Esophagus muscularis mucosa (tissue), 4 donors: ENCODE results near the gene FMN1. TPM values are rescaled to one million over a fixed set of nuclear protein-coding genes. Genes with fewer than 3 reads are reported as not detected.

Experiments
- DNase-seq: peaks from one replicate; pipeline ENCODE4 v3.0.0-alpha.2; 2017; ENCODE audit errors: extremely low spot score
- H3K27ac ChIP-seq, 4 donors: fragments of 200-600 bp; sonication (generic); replicated peaks in 1 of 4; 1 replicate in 3 of 4; 2 replicates in 1 of 4; pipeline ENCODE4 v1.5.1; 2016 to 2019; ENCODE audit warnings: mild to moderate bottlenecking in 1 of 4
- H3K27me3 ChIP-seq, 4 donors: fragments of 200-600 bp; sonication (generic); one replicate each; pipeline versions ENCODE4 v1.5.1 to v1.6.0; 2016 to 2019
- H3K36me3 ChIP-seq, 4 donors: fragments of 200-600 bp; sonication (generic); one replicate each; pipeline ENCODE4 v1.5.1; 2016 to 2019
- H3K4me1 ChIP-seq, 4 donors: fragments of 200-600 bp; sonication (generic); one replicate each; pipeline ENCODE4 v1.5.1; 2016 to 2019
- H3K4me3 ChIP-seq, 4 donors: fragments of 200-600 bp; sonication (generic); 1 replicate in 2 of 4; 2 replicates in 2 of 4; pipeline ENCODE4 v1.5.1; 2016 to 2019; ENCODE audit warnings: mild to moderate bottlenecking in 4 of 4, moderate library complexity in 1 of 4
- H3K9me3 ChIP-seq, 4 donors: fragments of 200-600 bp; sonication (generic); 1 replicate in 3 of 4; 2 replicates in 1 of 4; pipeline ENCODE4 v1.5.1; 2016 to 2019
- CTCF ChIP-seq, 3 experiments: fragments of 200-600 bp in 2 of 3; fragments of 450-650 bp in 1 of 3; sonication (generic) in 2 of 3; IDR thresholded peaks; one replicate each; pipeline ENCODE4 v1.5.1; 2017 to 2019; ENCODE audit warnings: antibody characterized with exemption in 3 of 3, mild to moderate bottlenecking in 2 of 3, moderate library complexity in 1 of 3
- EP300 ChIP-seq: sonication (generic); formaldehyde crosslinking; IDR thresholded peaks from one replicate; pipeline ENCODE4 v1.6.1; 2017; ENCODE audit warnings: antibody characterized with exemption
- POLR2A ChIP-seq: fragments of 450-650 bp; IDR thresholded peaks from one replicate; pipeline ENCODE4 v1.6.1; 2017; ENCODE audit warnings: antibody characterized with exemption, moderate library complexity, mild to moderate bottlenecking, low read depth
- POLR2AphosphoS5 ChIP-seq, 2 donors: sonication (generic); formaldehyde crosslinking; IDR thresholded peaks; one replicate each; pipeline ENCODE4 v1.6.1; 2017; ENCODE audit warnings: antibody characterized with exemption in 2 of 2
- WGBS: methylation state at CpG from one replicate; pipeline ENCODE4 v1.1.5; 2018; 5-methylcytosine and 5-hydroxymethylcytosine counted together
- intact Hi-C: fragments of 100-400 bp; cut with DNase I; formaldehyde crosslinking; loops from one replicate; pipeline ENCODE4 v1.15.1; 2023
- total RNA-seq, 4 donors: library from RNA; depleted of rRNA; stranded (reverse); fragments of >200 nt; gene quantifications; one replicate each; pipeline versions ENCODE4 v1.1.0 to v1.2.1, GENCODE V29; 2016

The FMN1 gene
- total RNA-seq, 4 donors from 2014 or later, result 4.8 to 12.5 (median 8.6) TPM

- Histone ChIP-seq H3K4me1 (peaks cover 0 to 32% (median 23%) of the 10 kb centered on the region in 4 donors), H3K4me3 (no peak overlapping the region), H3K27ac (no peak overlapping the region), H3K36me3 (no peaks in the 10 kb centered on the region), H3K27me3 (no peaks in the 10 kb centered on the region), H3K9me3 (no peaks in the 10 kb centered on the region)
- no peak for DNase-seq
- TF ChIP-seq POLR2AphosphoS5 (IDR thresholded peaks at IDR 0.05), result no peak
- no peak for TF ChIP-seq CTCF (IDR thresholded peaks at IDR 0.05)
- TF ChIP-seq POLR2A, result no peak
- TF ChIP-seq EP300, result no peak
- intact Hi-C loops, result no loop called here
- WGBS, result 71% methylated on average over 4 of the region's 4 CpGs
These were observed 289.0 kb downstream of the FMN1 start for GRCh38 chr15:32905481-32905880.

- Histone ChIP-seq H3K36me3 (no peaks in the 10 kb centered on the region), H3K27me3 (no peaks in the 10 kb centered on the region), H3K4me3 (no peak overlapping the region), H3K9me3 (no peaks in the 10 kb centered on the region), H3K27ac (no peak overlapping the region), H3K4me1 (peaks cover 0 to 23% (median 22%) of the 10 kb centered on the region in 4 donors)
- DNase-seq, result no peak
- TF ChIP-seq CTCF (IDR thresholded peaks at IDR 0.05) (no peak), POLR2A (no peak), POLR2AphosphoS5 (IDR thresholded peaks at IDR 0.05) (no peak), EP300 (no peak)
- 93% methylated on average over 2 of the region's 2 CpGs for whole genome bisulfite sequencing
- intact Hi-C loops, result no loop called here
These were observed 290.1 kb downstream of the FMN1 start for GRCh38 chr15:32904448-32904847.

GRCh38 chr15:32903591-32904290 is 290.8 kb downstream of the FMN1 start:
- no peaks in the 10 kb centered on the region for H3K36me3 ChIP-seq
- intact Hi-C loops, result no loop called here
- 86% methylated on average over 10 of the region's 10 CpGs for WGBS
- no peaks in the 10 kb centered on the region for H3K9me3 ChIP-seq
- DNase-seq, result no peak
- H3K4me1 ChIP-seq, result peaks cover 0 to 17% (median 16%) of the 10 kb centered on the region in 4 donors
- H3K4me3 ChIP-seq, result no peak overlapping the region
- no peak for TF ChIP-seq CTCF (IDR thresholded peaks at IDR 0.05)
- no peak for TF ChIP-seq POLR2A
- no peak overlapping the region for H3K27ac ChIP-seq
- H3K27me3 ChIP-seq, result no peaks in the 10 kb centered on the region

GRCh38 chr15:32901995-32902394 is 292.5 kb downstream of the FMN1 start:
- TF ChIP-seq POLR2A (no peak), EP300 (no peak), CTCF (IDR thresholded peaks at IDR 0.05) (no peak), POLR2AphosphoS5 (IDR thresholded peaks at IDR 0.05) (no peak)
- 85% methylated on average over 3 of the region's 3 CpGs for WGBS
- H3K4me1 ChIP-seq, result no peaks in the 10 kb centered on the region

GRCh38 chr15:32901192-32901591 is 293.3 kb downstream of the FMN1 start:
- WGBS, result 83% methylated on average over 2 of the region's 2 CpGs
- no peaks in the 10 kb centered on the region for H3K9me3 ChIP-seq
- no peak for TF ChIP-seq POLR2A
- TF ChIP-seq CTCF (IDR thresholded peaks at IDR 0.05), result no peak
- TF ChIP-seq POLR2AphosphoS5 (IDR thresholded peaks at IDR 0.05), result no peak
- TF ChIP-seq EP300, result no peak
- no peaks in the 10 kb centered on the region for H3K27me3 ChIP-seq
- H3K4me1 ChIP-seq, result no peaks in the 10 kb centered on the region
- no peak for DNase-seq
- H3K36me3 ChIP-seq, result no peaks in the 10 kb centered on the region
- H3K27ac ChIP-seq, result no peak overlapping the region
- no peak overlapping the region for H3K4me3 ChIP-seq
- intact Hi-C loops, result no loop called here

More at GRCh38 chr15:32901995-32902394, 292.5 kb downstream of the FMN1 start:
- H3K27me3 ChIP-seq, result no peaks in the 10 kb centered on the region
- H3K4me3 ChIP-seq, result no peak overlapping the region
- no peaks in the 10 kb centered on the region for H3K36me3 ChIP-seq
- intact Hi-C loops, result no loop called here
- DNase-seq, result no peak
- H3K27ac ChIP-seq, result no peak overlapping the region
- H3K9me3 ChIP-seq, result no peaks in the 10 kb centered on the region
